Middle frontal gyrus (tissue), 1 donor: Measurements from ENCODE around the gene MYO1C.
A peak's percentile ranks its signal among the peaks of the same experiment; 100 is the strongest.
"Not testable (repeated sequence)": the region's sequence is repeated elsewhere in the genome, so short reads cannot be mapped to it uniquely, and the experiment has no call there.

ENCODE experiments used
- DNase-seq: peaks from one replicate; pipeline ENCODE4 v3.0.0-alpha.2; 2015; ENCODE audit warnings: low spot score; ENCODE audit errors: extremely low spot score

The MYO1C gene

DNA sequence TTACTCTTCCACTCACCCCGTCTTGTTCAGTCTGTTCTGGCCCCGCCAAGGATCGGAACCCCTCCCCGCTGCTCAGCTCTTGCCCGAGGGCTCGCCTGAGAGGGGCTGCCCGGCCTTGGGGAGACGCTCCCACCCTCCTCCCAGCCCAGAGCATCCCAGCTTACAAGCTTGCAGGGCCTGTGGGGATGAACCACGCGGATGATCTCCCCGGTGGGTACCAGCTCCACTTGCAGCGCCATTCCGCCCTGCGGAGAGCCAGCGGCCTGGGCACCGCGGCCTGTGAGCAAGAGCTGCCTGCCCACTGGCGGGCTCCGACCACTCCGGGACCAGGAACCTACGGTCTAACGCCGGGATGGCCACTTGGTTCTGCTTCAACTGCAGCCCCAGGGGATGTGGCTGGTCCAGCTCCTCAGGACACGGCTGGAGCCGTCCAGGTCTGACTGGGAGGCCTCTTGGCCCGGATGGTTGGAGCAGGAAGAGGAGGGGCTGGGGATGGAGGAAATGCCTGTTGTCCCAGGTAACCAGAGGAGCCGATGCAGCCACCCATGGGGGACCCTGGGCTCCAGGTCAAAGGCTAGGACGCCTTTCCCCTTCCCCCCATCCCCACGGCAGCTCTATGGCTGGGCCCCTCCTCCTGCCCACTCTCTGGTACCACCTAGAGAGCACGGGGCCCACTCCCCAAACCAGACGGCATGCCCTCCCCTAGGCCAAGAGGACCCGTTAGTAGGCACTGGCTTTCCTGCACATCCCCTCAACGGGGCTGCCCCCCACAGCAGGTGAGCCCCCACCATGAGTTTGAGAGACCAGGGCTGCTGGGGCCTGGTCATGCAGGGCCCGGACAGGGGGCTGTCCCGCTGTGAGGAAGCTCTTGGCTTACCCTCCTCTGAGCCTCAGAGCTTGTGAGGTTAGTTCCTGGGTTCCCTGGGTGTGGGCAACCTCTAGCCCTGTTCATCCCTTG lies at the start of gene MYO1C:
TSS of gene MYO1C (minus strand) at position 438 of the 958 bp plus-strand sequence. CDS start at position 239, 199 bp downstream.
- no peak for DNase-seq

GRCh38 chr17:1541367-1541904 lies 49.0 kb upstream of the MYO1C start:
- DNase-seq, result no peak

DNA sequence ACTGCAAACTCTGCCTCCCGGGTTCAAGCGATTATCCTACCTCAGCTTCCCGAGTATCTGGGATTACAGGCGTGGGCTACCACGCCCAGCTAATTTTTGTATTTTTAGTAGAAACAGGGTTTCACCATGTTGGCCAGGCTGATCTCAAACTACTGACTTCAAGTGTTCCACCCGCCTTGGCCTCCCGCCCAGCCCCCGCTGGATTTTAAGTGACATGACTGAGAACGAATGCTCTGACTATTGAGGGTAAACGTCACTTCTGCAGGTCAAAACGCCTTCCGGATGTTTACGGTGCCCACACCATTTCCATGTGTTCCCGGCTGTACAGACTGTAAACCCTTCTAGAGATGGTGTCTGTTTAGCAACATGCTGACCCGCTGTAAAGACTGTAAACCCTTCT lies 47.3 kb upstream of the MYO1C start:
- DNase-seq, result no peak

GRCh38 chr17:1535737-1536136 lies 43.3 kb upstream of the MYO1C start:
- no peak for DNase-seq

GRCh38 chr17:1533661-1534325 lies 41.3 kb upstream of the MYO1C start:
- peak; percentile 12 for DNase-seq

GRCh38 chr17:1532836-1533602 lies 40.5 kb upstream of the MYO1C start:
- no peak for DNase-seq

GRCh38 chr17:1529863-1530262 lies 37.4 kb upstream of the MYO1C start:
- no peak for DNase-seq

DNA sequence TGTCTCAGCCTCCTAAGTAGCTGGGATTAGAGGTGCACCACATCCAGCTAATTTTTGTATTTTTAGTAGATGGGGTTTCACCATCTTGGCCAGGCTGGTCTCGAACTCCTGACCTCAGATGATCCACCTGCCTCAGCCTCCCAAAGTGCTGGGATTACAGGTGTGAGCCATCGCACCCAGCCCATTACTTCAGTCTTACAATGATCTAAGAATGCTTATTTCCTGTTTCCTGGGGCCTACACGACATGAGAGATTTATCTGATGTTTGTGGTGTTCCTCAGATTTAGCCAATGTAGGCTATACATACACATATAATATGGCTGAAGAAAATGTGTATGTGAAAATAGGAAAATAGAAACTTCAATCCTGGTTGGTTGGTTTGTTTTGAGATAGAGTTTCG lies 34.4 kb upstream of the MYO1C start:
- DNase-seq, result not testable (repeated sequence)

- no peak for DNase-seq
These were observed 30.1 kb upstream of the MYO1C start for GRCh38 chr17:1522626-1523025.

DNA sequence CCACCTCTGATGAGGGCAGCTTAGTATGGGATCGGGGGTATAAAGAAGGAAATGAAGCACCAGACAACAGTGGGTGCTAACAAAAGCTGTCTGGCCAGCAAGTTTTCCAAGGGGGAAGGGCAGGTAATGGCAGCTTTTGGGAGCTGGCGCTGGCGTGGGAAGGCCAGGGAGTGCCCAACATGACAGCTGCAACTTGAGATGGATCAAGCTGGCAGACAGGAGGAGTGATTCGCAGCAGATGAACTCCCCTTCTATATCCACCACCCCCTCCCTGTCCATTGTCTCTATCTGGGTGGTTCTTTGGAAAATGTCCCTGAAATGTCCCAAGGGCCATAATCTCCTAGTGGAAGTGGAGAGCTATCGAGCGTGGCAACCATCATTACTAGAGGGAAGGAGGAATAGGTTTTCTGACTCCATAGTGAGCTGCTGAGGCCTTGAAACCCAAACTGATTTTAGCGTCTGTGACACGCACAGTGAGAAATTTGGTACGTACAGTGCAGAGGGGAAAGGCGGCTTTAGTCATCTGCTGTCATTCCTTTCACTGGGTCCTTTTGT lies 28.7 kb upstream of the MYO1C start:
- no peak for DNase-seq

GRCh38 chr17:1519678-1520077 lies 27.2 kb upstream of the MYO1C start:
- DNase-seq, result no peak

- DNase-seq, result no peak
These were observed 25.9 kb upstream of the MYO1C start for GRCh38 chr17:1518410-1518809.

- DNase-seq, result peak; percentile 97
These were observed 24.1 kb upstream of the MYO1C start, which contains the start of gene INPP5K for GRCh38 chr17:1516388-1517161. INPP5K (minus strand) TSS chr17:1516612; CDS start chr17:1516499, 113 bp downstream.

GRCh38 chr17:1515640-1516387 lies 23.3 kb upstream of the MYO1C start:
- no peak for DNase-seq

DNA sequence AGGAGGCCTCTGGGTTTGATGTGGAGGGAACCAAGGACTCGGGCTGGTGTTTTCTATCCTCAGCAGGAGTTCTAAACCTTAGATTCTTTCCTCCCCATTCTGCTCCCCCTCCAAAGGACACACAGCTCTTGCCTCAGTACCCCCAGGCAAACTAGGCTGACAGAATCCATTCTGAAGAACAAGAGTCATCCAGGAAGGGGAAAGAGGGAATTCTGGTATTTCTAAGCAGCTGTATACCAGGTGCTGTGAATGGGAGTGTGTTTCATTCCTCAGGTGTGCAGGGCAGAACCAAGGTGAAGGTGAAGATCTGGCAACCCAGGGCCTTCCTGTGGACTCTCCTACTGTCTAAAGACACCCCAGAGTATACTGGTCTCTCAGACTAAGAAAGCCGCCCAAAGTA lies 19.9 kb upstream of the MYO1C start:
- no peak for DNase-seq

- DNase-seq, result no peak
These were observed 19.4 kb upstream of the MYO1C start for GRCh38 chr17:1511756-1512321.

DNA sequence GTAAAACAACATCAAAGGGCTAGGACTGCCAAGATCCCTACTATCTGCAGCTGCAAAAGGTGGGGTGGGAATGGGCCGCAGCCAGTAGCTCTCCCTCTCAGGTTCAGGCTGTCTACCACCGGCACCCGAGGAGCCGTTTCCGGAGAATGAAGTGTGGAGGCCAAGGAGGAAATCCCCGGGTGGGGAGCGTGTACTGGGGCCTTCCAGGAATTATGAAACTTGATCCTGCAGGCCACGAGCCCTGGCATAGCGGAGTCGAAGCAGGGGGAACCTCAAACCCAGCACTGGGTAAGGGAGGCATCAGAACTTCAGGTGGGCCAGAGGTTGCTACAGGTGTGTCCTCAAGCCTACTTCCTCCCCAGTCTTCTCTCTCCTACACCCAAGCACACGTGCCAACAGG lies 18.8 kb upstream of the MYO1C start:
- no peak for DNase-seq

DNA sequence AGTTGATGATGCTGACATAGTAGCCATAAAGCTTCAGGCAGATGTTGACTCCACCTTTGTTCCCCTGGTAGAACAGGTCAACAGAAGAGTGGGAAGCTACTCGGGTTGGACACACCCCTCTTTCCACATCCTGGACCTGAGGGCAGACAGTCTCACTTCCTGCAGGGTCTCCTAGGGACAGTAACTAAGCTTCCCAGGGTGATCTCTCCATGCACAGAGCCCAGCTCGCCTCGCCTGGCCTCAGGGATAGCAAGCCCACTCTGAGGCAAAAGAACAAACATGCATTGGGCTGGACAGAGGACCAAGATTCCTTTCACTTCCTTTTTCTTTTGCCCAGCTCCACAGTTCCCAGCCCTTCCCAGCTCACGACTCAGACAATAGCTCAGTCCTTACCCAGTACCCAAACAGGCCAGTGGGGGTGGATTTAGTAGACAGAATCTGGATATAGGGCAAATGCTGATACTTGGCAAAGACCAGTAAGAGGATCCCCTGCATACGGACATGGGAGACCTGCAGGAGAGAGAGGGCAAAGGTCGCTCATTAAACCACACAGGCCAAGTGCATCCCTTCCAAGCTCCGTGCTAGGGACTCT lies 16.9 kb upstream of the MYO1C start:
- DNase-seq, result no peak

DNA sequence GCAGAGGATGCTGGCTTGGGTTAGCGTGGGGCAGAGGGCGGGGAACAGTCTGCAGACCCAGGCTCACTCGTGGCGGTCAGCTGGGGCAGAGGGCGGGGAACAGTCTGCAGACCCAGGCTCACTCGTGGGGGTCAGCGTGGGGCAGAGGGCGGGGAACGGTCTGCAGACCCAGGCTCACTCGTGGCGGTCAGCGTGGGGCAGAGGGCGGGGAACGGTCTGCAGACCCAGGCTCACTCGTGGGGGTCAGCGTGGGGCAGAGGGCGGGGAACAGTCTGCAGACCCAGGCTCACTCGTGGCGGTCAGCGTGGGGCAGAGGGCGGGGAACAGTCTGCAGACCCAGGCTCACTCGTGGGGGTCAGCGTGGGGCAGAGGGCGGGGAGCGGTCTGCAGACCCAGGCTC lies 16.2 kb upstream of the MYO1C start:
- DNase-seq, result not testable (repeated sequence)
